GM12892 (cell line): Measurements from ENCODE around the gene ALKBH7.

ENCODE experiments used
- POLR2A ChIP-seq: IDR thresholded peaks from 2 replicates; pipeline ENCODE4 v1.6.1; 2011; ENCODE audit warnings: low read depth, low read length, control low read depth
- POLR2AphosphoS5 ChIP-seq: IDR thresholded peaks from 2 replicates; pipeline ENCODE4 v1.6.1; 2011; ENCODE audit warnings: low read depth, low read length, control low read depth
- TAF1 ChIP-seq: IDR thresholded peaks from 2 replicates; pipeline ENCODE4 v1.6.1; 2011; ENCODE audit warnings: low read depth, mild to moderate bottlenecking, control low read depth, low read length, borderline replicate concordance

DNA sequence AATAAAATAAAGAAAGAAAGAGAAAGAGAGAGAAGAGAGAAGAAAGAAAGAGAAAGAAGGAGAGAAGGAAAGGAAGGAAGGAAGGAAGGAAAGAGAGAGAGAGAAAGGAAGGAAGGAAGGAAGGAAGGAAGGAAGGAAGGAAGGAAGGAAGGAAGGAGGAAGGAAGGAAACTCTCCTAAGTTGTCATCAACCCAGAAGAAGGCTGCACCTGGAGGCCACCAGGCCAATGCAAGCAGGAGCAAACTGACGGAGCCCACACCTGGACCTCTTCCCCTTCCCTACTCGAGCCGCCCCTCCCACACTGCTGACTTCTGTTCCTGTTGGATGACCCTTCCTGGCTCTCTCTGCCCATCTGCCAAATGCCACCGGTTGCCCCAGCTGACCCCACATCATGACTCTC, 47.8 kb upstream of the ALKBH7 start:
- TF ChIP-seq POLR2AphosphoS5 = no peak
- TF ChIP-seq POLR2A = no peak
- no peak for TF ChIP-seq TAF1
